ENCODE measurements around the gene BRIP1. TPM values are rescaled to one million over a fixed set of nuclear protein-coding genes. Genes with fewer than 3 reads are reported as not detected.

Gene BRIP1
- total RNA-seq, 1 experiment from 2014 or later = 5.5 TPM

- no peaks in the 10 kb centered on the region for H3K27me3 ChIP-seq
- H3K4me3 ChIP-seq = no peak overlapping the region
- H3K36me3 ChIP-seq = no peaks in the 10 kb centered on the region
- DNase-seq = no peak
- H3K9me3 ChIP-seq = no peaks in the 10 kb centered on the region
These were observed 223.5 kb downstream of the BRIP1 start for GRCh38 chr17:61639818-61640217.

GRCh38 chr17:61638087-61638486, 225.2 kb downstream of the BRIP1 start:
- Histone ChIP-seq H3K36me3 (no peaks in the 10 kb centered on the region), H3K27me3 (no peaks in the 10 kb centered on the region), H3K9me3 (no peaks in the 10 kb centered on the region), H3K4me3 (no peak overlapping the region)
- no peak for DNase-seq

- no peaks in the 10 kb centered on the region for H3K27me3 ChIP-seq
- H3K36me3 ChIP-seq = no peaks in the 10 kb centered on the region
- H3K4me3 ChIP-seq = no peak overlapping the region
- H3K9me3 ChIP-seq = no peaks in the 10 kb centered on the region
- DNase-seq = peak; percentile 30
These were observed 227.4 kb downstream of the BRIP1 start for GRCh38 chr17:61635913-61636432.

GRCh38 chr17:61634942-61635538, 228.3 kb downstream of the BRIP1 start:
- H3K36me3 ChIP-seq = no peaks in the 10 kb centered on the region
- H3K4me3 ChIP-seq = no peak overlapping the region
- H3K9me3 ChIP-seq = no peaks in the 10 kb centered on the region
- no peaks in the 10 kb centered on the region for H3K27me3 ChIP-seq
- DNase-seq = no peak

GRCh38 chr17:61634011-61634539, 229.3 kb downstream of the BRIP1 start:
- H3K4me3 ChIP-seq = no peak overlapping the region
- no peaks in the 10 kb centered on the region for H3K27me3 ChIP-seq
- no peaks in the 10 kb centered on the region for H3K9me3 ChIP-seq
- DNase-seq = no peak
- no peaks in the 10 kb centered on the region for H3K36me3 ChIP-seq

- Histone ChIP-seq H3K36me3 (no peaks in the 10 kb centered on the region), H3K9me3 (no peaks in the 10 kb centered on the region), H3K27me3 (no peaks in the 10 kb centered on the region), H3K4me3 (no peak overlapping the region)
- DNase-seq = no peak
These were observed 230.5 kb downstream of the BRIP1 start for GRCh38 chr17:61632826-61633225.

GRCh38 chr17:61631800-61632199, 231.5 kb downstream of the BRIP1 start:
- Histone ChIP-seq H3K4me3 (no peak overlapping the region), H3K27me3 (no peaks in the 10 kb centered on the region), H3K9me3 (no peaks in the 10 kb centered on the region), H3K36me3 (no peaks in the 10 kb centered on the region)
- DNase-seq = no peak

Other genes starting within 250 kb of the BRIP1 start
- 8.1 and 11.9 TPM in 2 replicates for gene INTS2, start 64.5 kb upstream of the BRIP1 start, total RNA-seq (2014; rRNA removed; shearing (Covaris generic); ENCODE audit: low replicate concordance)
- 13.8 and 21.3 TPM in 2 replicates for gene MED13, start 201.8 kb upstream of the BRIP1 start, total RNA-seq (2014; rRNA removed; shearing (Covaris generic); ENCODE audit: low replicate concordance)